CD4-positive, alpha-beta T cell treated with Interleukin-1 beta for 1 hour (primary cell): ENCODE results near the gene TBX4.
"Not testable (repeated sequence)": the region's sequence is repeated elsewhere in the genome, so short reads cannot be mapped to it uniquely, and the experiment has no call there.

ENCODE experiments used
- DNase-seq, 2 donors: peaks; one replicate each; pipeline ENCODE4 v3.0.0-alpha.2; 2020 to 2022

TBX4 gene

GRCh38 chr17:61502292-61502691 lies 50.1 kb downstream of the TBX4 start:
- no peak for DNase-seq

GRCh38 chr17:61503961-61504360 lies 51.7 kb downstream of the TBX4 start:
- no peak for DNase-seq

GRCh38 chr17:61504697-61505096 lies 52.5 kb downstream of the TBX4 start:
- no peak for DNase-seq

GRCh38 chr17:61505846-61506627 lies 53.8 kb downstream of the TBX4 start:
- DNase-seq = no peak

- no peak for DNase-seq
Measured at GRCh38 chr17:61507383-61508066, 55.3 kb downstream of the TBX4 start.

- DNase-seq = no peak
Measured at GRCh38 chr17:61508912-61509311, 56.7 kb downstream of the TBX4 start.

- not testable (repeated sequence) for DNase-seq
Measured at GRCh38 chr17:61509454-61509853, 57.2 kb downstream of the TBX4 start.

- DNase-seq = no peak
Measured at GRCh38 chr17:61510237-61510636, 58.0 kb downstream of the TBX4 start.

GRCh38 chr17:61510991-61511390 lies 58.8 kb downstream of the TBX4 start:
- DNase-seq = no peak

- no peak for DNase-seq
Measured at GRCh38 chr17:61511480-61512182, 59.4 kb downstream of the TBX4 start.

GRCh38 chr17:61514491-61514890 lies 62.3 kb downstream of the TBX4 start:
- no peak for DNase-seq

- no peak for DNase-seq
Measured at GRCh38 chr17:61517265-61517664, 65.0 kb downstream of the TBX4 start.

GRCh38 chr17:61517843-61518606 lies 65.8 kb downstream of the TBX4 start:
- no peak for DNase-seq

- DNase-seq = no peak
Measured at GRCh38 chr17:61519139-61519538, 66.9 kb downstream of the TBX4 start.

- DNase-seq = no peak
Measured at GRCh38 chr17:61519754-61520440, 67.7 kb downstream of the TBX4 start.

GRCh38 chr17:61520897-61521296 lies 68.7 kb downstream of the TBX4 start:
- no peak for DNase-seq

- DNase-seq = no peak
Measured at GRCh38 chr17:61522088-61522487, 69.9 kb downstream of the TBX4 start.

- no peak for DNase-seq
Measured at GRCh38 chr17:61524319-61524718, 72.1 kb downstream of the TBX4 start.

GRCh38 chr17:61527441-61527840 lies 75.2 kb downstream of the TBX4 start:
- not testable (repeated sequence) for DNase-seq

GRCh38 chr17:61528171-61528570 lies 75.9 kb downstream of the TBX4 start:
- no peak for DNase-seq

GRCh38 chr17:61531223-61531622 lies 79.0 kb downstream of the TBX4 start:
- no peak for DNase-seq

- DNase-seq = no peak
Measured at GRCh38 chr17:61532826-61533225, 80.6 kb downstream of the TBX4 start.
